ENCODE results near the gene LRRC56. TPM values are rescaled to one million over a fixed set of nuclear protein-coding genes. Genes with fewer than 3 reads are reported as not detected.

Gene LRRC56
- total and polyA plus RNA-seq, 2 experiments from 2014 or later: 0.73 to 0.87 TPM

DNA sequence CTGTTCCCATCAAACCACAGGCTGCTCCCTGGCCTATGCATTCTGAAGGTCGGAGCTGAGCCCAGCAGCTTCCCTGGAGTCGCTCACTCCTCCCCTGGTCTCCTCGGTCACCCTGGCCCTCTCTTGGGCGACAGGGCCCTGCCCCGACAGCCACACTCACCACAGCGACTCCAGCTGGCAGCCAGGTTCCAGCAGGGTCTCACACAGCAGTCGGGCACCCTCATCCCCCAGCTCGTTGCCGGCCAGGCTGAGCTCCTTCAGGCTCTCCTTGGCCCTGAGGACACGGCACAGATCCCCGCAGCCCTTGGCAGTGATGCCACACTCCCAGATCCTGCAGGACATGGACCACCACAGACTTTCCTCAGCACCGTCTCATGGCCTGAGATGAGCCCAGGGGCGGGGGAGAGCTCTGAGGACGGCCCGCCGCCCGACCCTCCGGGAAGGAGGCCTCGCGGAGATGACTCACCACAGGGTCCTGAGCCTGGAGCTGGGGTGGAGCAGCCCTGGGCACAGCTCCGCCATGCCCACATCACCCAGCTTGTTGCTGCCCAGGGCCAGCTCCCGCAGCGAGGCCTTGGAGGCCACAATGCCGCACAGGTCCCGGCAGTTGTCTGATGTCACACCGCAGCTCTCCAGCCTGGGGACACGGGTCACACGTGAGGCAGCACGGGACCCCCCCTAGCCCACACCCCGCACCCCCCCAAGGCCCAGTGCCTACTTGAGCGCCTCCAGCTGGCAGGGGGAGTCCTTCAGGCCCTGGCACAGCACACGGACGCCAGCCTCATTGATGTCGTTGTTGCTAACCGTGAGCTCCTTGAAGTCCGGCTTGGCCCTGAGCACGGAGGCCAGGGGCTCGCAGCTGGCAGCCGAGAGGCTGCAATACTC is 38.8 kb upstream of the LRRC56 start (continued):
- TF ChIP-seq CTCF (conservative IDR thresholded peaks at IDR 0.05; ENCODE audit: low read depth in 2 of 2): no peak
- TF ChIP-seq EZH2 (IDR thresholded peaks at IDR 0.05; ENCODE audit: low read depth, unreplicated experiment): no peak
- no peak for TF ChIP-seq ZNF114 (CRISPR knock-in tag; IDR thresholded peaks at IDR 0.05)
- no peak for TF ChIP-seq EZH2phosphoT487 (IDR thresholded peaks at IDR 0.05; ENCODE audit: unreplicated experiment)
- no peak for TF ChIP-seq NANOG (IDR thresholded peaks at IDR 0.05; ENCODE audit: borderline replicate concordance)
- no peak for TF ChIP-seq REST (IDR thresholded peaks at IDR 0.05; ENCODE audit: unreplicated experiment)
- TF ChIP-seq, protein P1, sequence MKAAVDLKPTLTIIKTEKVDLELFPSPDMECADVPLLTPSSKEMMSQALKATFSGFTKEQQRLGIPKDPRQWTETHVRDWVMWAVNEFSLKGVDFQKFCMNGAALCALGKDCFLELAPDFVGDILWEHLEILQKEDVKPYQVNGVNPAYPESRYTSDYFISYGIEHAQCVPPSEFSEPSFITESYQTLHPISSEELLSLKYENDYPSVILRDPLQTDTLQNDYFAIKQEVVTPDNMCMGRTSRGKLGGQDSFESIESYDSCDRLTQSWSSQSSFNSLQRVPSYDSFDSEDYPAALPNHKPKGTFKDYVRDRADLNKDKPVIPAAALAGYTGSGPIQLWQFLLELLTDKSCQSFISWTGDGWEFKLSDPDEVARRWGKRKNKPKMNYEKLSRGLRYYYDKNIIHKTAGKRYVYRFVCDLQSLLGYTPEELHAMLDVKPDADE (IDR thresholded peaks at IDR 0.05): no peak
- TF ChIP-seq STAT1 (IDR thresholded peaks at IDR 0.05; ENCODE audit: unreplicated experiment): no peak
- no peak for TF ChIP-seq ZNF331 (CRISPR knock-in tag; IDR thresholded peaks at IDR 0.05; ENCODE audit: low read depth)

All from GM23338 (cell line).